Natural killer cell (primary cell): ENCODE data around the gene NEU3. TPM values are rescaled to one million over a fixed set of nuclear protein-coding genes. Genes with fewer than 3 reads are reported as not detected.
"Not testable (repeated sequence)": the region's sequence is repeated elsewhere in the genome, so short reads cannot be mapped to it uniquely, and the experiment has no call there.

Experiments
- ATAC-seq, 3 donors: fragments of 150-1000 bp in 2 of 3; fragments of 200-7000 bp in 1 of 3; cut with Tn5 transposase; 1 replicate in 1 of 3; 2 replicates in 2 of 3; pipeline ENCODE4 v1.10.0; 2021; ENCODE audit warnings: mild to moderate bottlenecking in 2 of 3, moderate library complexity in 2 of 3
- DNase-seq, 2 donors: peaks; one replicate each; pipeline versions ENCODE4 v3.0.0 to v3.0.0-alpha.2; 2013 to 2021; ENCODE audit warnings: mixed read lengths in 1 of 2
- H3K27ac ChIP-seq: one replicate; pipeline ENCODE4 v1.5.1; 2013; ENCODE audit warnings: mild to moderate bottlenecking, low read length
- H3K27me3 ChIP-seq: one replicate; pipeline ENCODE4 v1.6.1; 2013; ENCODE audit warnings: low read length; ENCODE audit not compliant: control insufficient read depth, insufficient read depth
- H3K36me3 ChIP-seq: one replicate; pipeline ENCODE4 v1.6.1; 2013; ENCODE audit warnings: low read length; ENCODE audit not compliant: control insufficient read depth, insufficient read depth
- H3K4me1 ChIP-seq: one replicate; pipeline ENCODE4 v1.6.1; 2013; ENCODE audit warnings: low read length; ENCODE audit not compliant: control insufficient read depth, insufficient read depth
- H3K4me3 ChIP-seq: one replicate; pipeline ENCODE4 v1.5.1; 2013; ENCODE audit warnings: low read length
- H3K9me3 ChIP-seq: one replicate; pipeline ENCODE4 v1.6.1; 2013; ENCODE audit warnings: low read length; ENCODE audit not compliant: control insufficient read depth, insufficient read depth
- H3K27ac Mint-ChIP-seq, 2 donors: one replicate each; pipeline ENCODE4 v1.8.0; 2022; ENCODE audit warnings: mild to moderate bottlenecking in 2 of 2, mixed read lengths in 2 of 2, moderate library complexity in 1 of 2
- H3K27me3 Mint-ChIP-seq, 2 donors: one replicate each; pipeline ENCODE4 v1.8.0; 2022; ENCODE audit warnings: low read depth in 2 of 2, mixed read lengths in 2 of 2
- H3K36me3 Mint-ChIP-seq: one replicate; pipeline ENCODE4 v1.8.0; 2022; ENCODE audit warnings: mixed read lengths
- H3K4me1 Mint-ChIP-seq, 2 donors: one replicate each; pipeline ENCODE4 v1.8.0; 2022; ENCODE audit warnings: mixed read lengths in 2 of 2
- H3K4me3 Mint-ChIP-seq: one replicate; pipeline ENCODE4 v1.8.0; 2022; ENCODE audit warnings: mild to moderate bottlenecking, moderate library complexity, mixed read lengths
- H3K9me3 Mint-ChIP-seq, 2 donors: one replicate each; pipeline ENCODE4 v1.8.0; 2022; ENCODE audit warnings: mixed read lengths in 2 of 2
- WGBS: methylation state at CpG from one replicate; pipeline ENCODE4 v1.1.7; 2013; ENCODE audit warnings: missing lambda C conversion rate; ENCODE audit not compliant: insufficient coverage; 5-methylcytosine and 5-hydroxymethylcytosine counted together
- intact Hi-C: fragments of 100-400 bp; cut with micrococcal nuclease; formaldehyde crosslinking; loops from one replicate; pipeline ENCODE4 v1.14.2; 2022
- total RNA-seq, 4 donors: library from RNA; stranded (reverse); fragments of 120-200 nt in 1 of 4; gene quantifications; one replicate each; pipeline versions ENCODE4 v1.2.3 to v1.2.4, GENCODE V29; 2013 to 2022
- TF ChIP-seq, protein P1 (sequence below): fragments of 200-600 bp; IDR thresholded peaks from one replicate; pipeline ENCODE4 v1.8.0; 2022; ENCODE audit warnings: antibody characterized with exemption

NEU3 gene
- total RNA-seq, 3 donors from 2014 or later (not counting 1 experiment from before 2014, with no cell fraction given), result 16.9 to 24.3 (median 17.5) TPM

DNA sequence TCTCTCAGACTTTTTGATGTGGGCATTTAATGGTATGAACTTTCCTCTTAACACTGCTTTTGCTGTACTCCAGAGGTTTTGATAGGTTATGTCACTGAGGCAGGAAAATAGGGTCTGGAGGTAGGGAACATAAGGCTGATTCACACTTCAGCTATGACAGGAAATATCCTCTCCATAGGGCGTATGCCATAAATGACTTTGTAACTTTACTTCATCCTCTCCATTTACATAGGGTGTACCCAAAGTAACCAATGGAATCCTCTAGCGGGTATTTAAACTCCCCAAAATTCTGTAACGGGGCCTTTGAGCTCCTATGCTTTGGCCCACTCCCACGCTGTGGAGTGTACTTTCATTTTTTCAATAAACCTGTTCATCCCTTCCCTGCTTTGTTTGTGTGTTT, 58.5 kb downstream of the NEU3 start:
- Histone ChIP-seq H3K27me3 (no peaks in the 10 kb centered on the region), H3K36me3 (no peaks in the 10 kb centered on the region), H3K27ac (no peak overlapping the region), H3K9me3 (no peaks in the 10 kb centered on the region), H3K4me1 (no peaks in the 10 kb centered on the region), H3K4me3 (no peak overlapping the region)
- DNase-seq, result no peak
- no peaks in the 10 kb centered on the region for H3K36me3 Mint-ChIP-seq
- H3K4me1 Mint-ChIP-seq, result no peaks in the 10 kb centered on the region
- H3K9me3 Mint-ChIP-seq, result no peaks in the 10 kb centered on the region
- H3K27me3 Mint-ChIP-seq, result peaks cover 12 to 14% of the 10 kb centered on the region in 2 donors
- 93% methylated on average over 4 of the region's 4 CpGs for WGBS
- no peak for ATAC-seq
- TF ChIP-seq, protein P1, sequence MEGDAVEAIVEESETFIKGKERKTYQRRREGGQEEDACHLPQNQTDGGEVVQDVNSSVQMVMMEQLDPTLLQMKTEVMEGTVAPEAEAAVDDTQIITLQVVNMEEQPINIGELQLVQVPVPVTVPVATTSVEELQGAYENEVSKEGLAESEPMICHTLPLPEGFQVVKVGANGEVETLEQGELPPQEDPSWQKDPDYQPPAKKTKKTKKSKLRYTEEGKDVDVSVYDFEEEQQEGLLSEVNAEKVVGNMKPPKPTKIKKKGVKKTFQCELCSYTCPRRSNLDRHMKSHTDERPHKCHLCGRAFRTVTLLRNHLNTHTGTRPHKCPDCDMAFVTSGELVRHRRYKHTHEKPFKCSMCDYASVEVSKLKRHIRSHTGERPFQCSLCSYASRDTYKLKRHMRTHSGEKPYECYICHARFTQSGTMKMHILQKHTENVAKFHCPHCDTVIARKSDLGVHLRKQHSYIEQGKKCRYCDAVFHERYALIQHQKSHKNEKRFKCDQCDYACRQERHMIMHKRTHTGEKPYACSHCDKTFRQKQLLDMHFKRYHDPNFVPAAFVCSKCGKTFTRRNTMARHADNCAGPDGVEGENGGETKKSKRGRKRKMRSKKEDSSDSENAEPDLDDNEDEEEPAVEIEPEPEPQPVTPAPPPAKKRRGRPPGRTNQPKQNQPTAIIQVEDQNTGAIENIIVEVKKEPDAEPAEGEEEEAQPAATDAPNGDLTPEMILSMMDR, result no peak
- H3K4me3 Mint-ChIP-seq, result no peak overlapping the region
- no peak overlapping the region for H3K27ac Mint-ChIP-seq
- intact Hi-C loops, result no loop called here

GRCh38 chr11:75049501-75050266, 61.0 kb downstream of the NEU3 start:
- H3K36me3 Mint-ChIP-seq, H3K4me3 Mint-ChIP-seq, ATAC-seq, H3K36me3 ChIP-seq, H3K9me3 ChIP-seq, H3K27me3 ChIP-seq, H3K27ac Mint-ChIP-seq, H3K4me3 ChIP-seq, intact Hi-C loops, H3K4me1 Mint-ChIP-seq, DNase-seq, H3K4me1 ChIP-seq, H3K27ac ChIP-seq, H3K9me3 Mint-ChIP-seq: not testable (repeated sequence)
- H3K27me3 Mint-ChIP-seq, result peaks cover 27 to 33% of the 10 kb centered on the region in 2 donors
- WGBS, result 74% methylated on average over 4 of the region's 8 CpGs

GRCh38 chr11:75050516-75050915, 61.8 kb downstream of the NEU3 start:
- H3K27ac Mint-ChIP-seq, result no peak overlapping the region
- no peak overlapping the region for H3K4me3 Mint-ChIP-seq
- Histone ChIP-seq H3K4me3 (no peak overlapping the region), H3K27me3 (no peaks in the 10 kb centered on the region), H3K9me3 (no peaks in the 10 kb centered on the region), H3K36me3 (no peaks in the 10 kb centered on the region), H3K27ac (no peak overlapping the region), H3K4me1 (no peaks in the 10 kb centered on the region)
- H3K9me3 Mint-ChIP-seq, result peaks cover 0 to 3% of the 10 kb centered on the region in 2 donors
- H3K27me3 Mint-ChIP-seq, result peaks cover 27 to 33% of the 10 kb centered on the region in 2 donors
- ATAC-seq, result no peak
- whole genome bisulfite sequencing, result 69% methylated on average over 4 of the region's 4 CpGs
- no peak for DNase-seq
- H3K36me3 Mint-ChIP-seq, result peaks cover 6% of the 10 kb centered on the region
- intact Hi-C loops, result no loop called here
- no peaks in the 10 kb centered on the region for H3K4me1 Mint-ChIP-seq
- TF ChIP-seq, protein P1, result no peak

DNA sequence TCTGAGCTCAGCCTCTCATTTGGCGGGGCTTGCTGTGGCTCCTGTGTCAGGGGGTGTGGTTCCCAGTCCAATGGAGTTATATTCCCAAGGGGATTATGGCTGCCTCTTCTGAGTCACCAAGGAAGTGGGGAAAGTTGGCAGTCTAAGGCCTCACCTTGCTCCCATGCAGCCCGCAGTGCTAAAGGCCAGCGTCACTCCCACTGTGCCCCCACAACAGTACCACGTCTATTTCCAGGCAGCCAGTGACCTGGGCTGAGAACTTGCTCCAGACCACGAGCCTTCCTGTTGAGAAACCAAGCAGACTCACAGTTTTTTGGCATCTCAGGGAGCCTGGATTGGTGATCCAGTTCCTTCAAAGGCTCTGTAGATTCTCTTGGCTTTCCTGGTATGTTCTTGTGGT, 62.3 kb downstream of the NEU3 start:
- intact Hi-C loops, result no loop called here
- no peaks in the 10 kb centered on the region for H3K9me3 ChIP-seq
- H3K36me3 ChIP-seq, result no peaks in the 10 kb centered on the region
- Mint-ChIP-seq H3K9me3 (peaks cover 0 to 3% of the 10 kb centered on the region in 2 donors), H3K36me3 (peaks cover 6% of the 10 kb centered on the region), H3K4me3 (no peak overlapping the region), H3K27ac (no peak overlapping the region), H3K27me3 (peaks cover 27 to 33% of the 10 kb centered on the region in 2 donors), H3K4me1 (no peaks in the 10 kb centered on the region)
- TF ChIP-seq, protein P1, result no peak
- H3K27ac ChIP-seq, result no peak overlapping the region
- ATAC-seq (no peak), DNase-seq (no peak)
- H3K27me3 ChIP-seq, result no peaks in the 10 kb centered on the region
- WGBS, result 58% methylated on average over 5 of the region's 5 CpGs
- H3K4me1 ChIP-seq, result no peaks in the 10 kb centered on the region
- H3K4me3 ChIP-seq, result no peak overlapping the region
